ENCODE data around the gene PAK1.

- TF ChIP-seq GABPA (IDR thresholded peaks at IDR 0.05; ENCODE audit: low read depth) (no peak), CTCF (IDR thresholded peaks at IDR 0.05; ENCODE audit: insufficient read depth, low read length) (no peak), REST (IDR thresholded peaks at IDR 0.05; ENCODE audit: insufficient replicate concordance, low read depth) (no peak), POLR2AphosphoS5 (IDR thresholded peaks at IDR 0.05; ENCODE audit: low read depth) (no peak)
These were observed 103.7 kb downstream of the PAK1 start for GRCh38 chr11:77370217-77370616.
